BLaER1 treated with 17β-estradiol and CSF1 and Interleukin-3, amounts not matched to agents 10 nM and 100 nM (cell line): ENCODE data around the gene APOL6.

Experiments
- H3K27ac ChIP-seq, 11 experiments: shearing (Covaris generic); formaldehyde crosslinking; 2 replicates each; pipeline ENCODE4 v1.8.1; 2022
- H3K27me3 ChIP-seq, 11 experiments: shearing (Covaris generic); formaldehyde crosslinking; 2 replicates each; pipeline ENCODE4 v1.8.1; 2022
- H3K36me3 ChIP-seq, 11 experiments: shearing (Covaris generic); formaldehyde crosslinking; 2 replicates each; pipeline ENCODE4 v1.8.1; 2022
- H3K4me1 ChIP-seq, 10 experiments: shearing (Covaris generic); formaldehyde crosslinking; 2 replicates each; pipeline ENCODE4 v1.8.1; 2022
- H3K4me2 ChIP-seq, 11 experiments: shearing (Covaris generic); formaldehyde crosslinking; 2 replicates each; pipeline ENCODE4 v1.8.1; 2022
- H3K4me3 ChIP-seq, 10 experiments: shearing (Covaris generic); formaldehyde crosslinking; 2 replicates each; pipeline ENCODE4 v1.8.1; 2022
- H3K9ac ChIP-seq, 11 experiments: shearing (Covaris generic); formaldehyde crosslinking; 2 replicates each; pipeline ENCODE4 v1.8.1; 2022
- H3K9me3 ChIP-seq, 11 experiments: shearing (Covaris generic); formaldehyde crosslinking; replicated peaks in 1 of 11; 2 replicates each; pipeline ENCODE4 v1.8.1; 2022
- H4K20me1 ChIP-seq, 11 experiments: shearing (Covaris generic); formaldehyde crosslinking; 2 replicates each; pipeline ENCODE4 v1.8.1; 2022
- Cebpa-rat ChIP-seq, 11 experiments: shearing (Covaris generic); IDR thresholded peaks; 2 replicates each; pipeline ENCODE4 v1.8.1; 2022

Gene APOL6

DNA sequence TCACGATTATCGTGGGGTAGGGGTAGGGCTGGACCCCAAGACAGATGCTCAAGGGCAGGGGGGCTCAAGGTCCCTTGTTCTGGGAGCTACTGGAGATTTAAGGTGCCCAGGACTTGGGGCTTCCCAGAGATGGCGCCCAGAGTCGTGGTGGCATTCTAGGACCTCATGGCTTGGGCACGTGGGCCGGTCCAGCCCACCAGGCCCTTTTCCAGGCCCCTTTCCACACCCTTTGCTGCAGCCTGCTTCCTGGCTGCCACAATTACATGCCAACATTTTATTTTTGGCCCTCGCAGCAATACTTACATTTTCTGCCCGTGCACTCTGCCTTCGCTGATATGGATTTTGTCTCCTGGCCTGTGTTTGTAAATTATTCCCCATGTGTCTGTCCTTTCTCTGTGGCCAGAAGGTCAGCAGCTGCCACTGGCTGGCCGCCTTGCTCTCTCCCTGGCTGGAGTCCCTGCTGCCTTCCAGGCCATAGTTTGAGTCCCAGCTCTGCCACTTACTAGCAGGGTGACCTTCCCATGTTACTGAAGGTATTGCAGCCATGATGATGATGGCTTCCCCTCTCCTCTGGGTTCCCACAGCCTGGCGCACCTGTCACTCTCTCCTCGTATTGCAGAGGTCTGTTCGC is 42.3 kb upstream of the APOL6 start:
- no peaks in the 10 kb centered on the region for H3K36me3 ChIP-seq
- no peaks in the 10 kb centered on the region for H3K27me3 ChIP-seq
- no peak for TF ChIP-seq Cebpa-rat (IDR thresholded peaks at IDR 0.05)
- no peaks in the 10 kb centered on the region for H4K20me1 ChIP-seq
- H3K4me1 ChIP-seq: peaks cover 40 to 100% (median 81%) of the 10 kb centered on the region in 10 experiments
- peak overlapping the region in 2 of 11 experiments; percentile 6 to 31; a peak in 2 of 22 replicates for H3K9ac ChIP-seq
- H3K4me2 ChIP-seq: peak overlapping the region in 9 of 11 experiments; percentile 2 to 90 (median 80); a peak in 12 of 22 replicates
- H3K27ac ChIP-seq: peak overlapping the region in 8 of 11 experiments; percentile 14 to 71 (median 50); a peak in 12 of 22 replicates
- no peaks in the 10 kb centered on the region for H3K9me3 ChIP-seq
- H3K4me3 ChIP-seq: no peak overlapping the region

DNA sequence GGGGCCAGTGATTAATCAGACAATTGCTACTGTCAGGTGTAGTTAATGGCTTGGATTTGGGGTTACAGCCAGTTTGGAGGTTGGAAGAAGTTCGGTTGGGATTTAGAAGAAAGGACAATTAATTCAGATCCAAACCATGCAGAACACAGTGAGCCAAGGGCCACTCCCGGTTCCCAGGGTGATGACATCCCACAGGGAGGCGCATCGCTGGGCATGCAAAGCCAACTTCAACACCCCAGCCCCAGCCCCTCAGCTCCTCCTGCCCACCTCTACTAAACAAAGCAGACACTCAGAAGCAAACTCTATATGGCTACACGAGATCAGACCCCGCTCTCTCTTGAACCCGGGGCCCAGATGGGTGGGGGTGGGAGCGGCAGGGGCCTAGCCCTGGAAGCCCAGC is 41.3 kb upstream of the APOL6 start:
- no peaks in the 10 kb centered on the region for H4K20me1 ChIP-seq
- peaks cover 50 to 100% (median 83%) of the 10 kb centered on the region in 10 experiments for H3K4me1 ChIP-seq
- no peaks in the 10 kb centered on the region for H3K36me3 ChIP-seq
- H3K9me3 ChIP-seq: no peaks in the 10 kb centered on the region
- peak overlapping the region in 2 of 11 experiments; percentile 1 to 69; a peak in 1 of 22 replicates for H3K27ac ChIP-seq
- no peak overlapping the region for H3K4me3 ChIP-seq
- no peaks in the 10 kb centered on the region for H3K27me3 ChIP-seq
- no peak overlapping the region for H3K9ac ChIP-seq
- H3K4me2 ChIP-seq: peak overlapping the region in 3 of 11 experiments; percentile 81 to 90 (median 86); a peak in 4 of 22 replicates
- no peak for TF ChIP-seq Cebpa-rat (IDR thresholded peaks at IDR 0.05)

DNA sequence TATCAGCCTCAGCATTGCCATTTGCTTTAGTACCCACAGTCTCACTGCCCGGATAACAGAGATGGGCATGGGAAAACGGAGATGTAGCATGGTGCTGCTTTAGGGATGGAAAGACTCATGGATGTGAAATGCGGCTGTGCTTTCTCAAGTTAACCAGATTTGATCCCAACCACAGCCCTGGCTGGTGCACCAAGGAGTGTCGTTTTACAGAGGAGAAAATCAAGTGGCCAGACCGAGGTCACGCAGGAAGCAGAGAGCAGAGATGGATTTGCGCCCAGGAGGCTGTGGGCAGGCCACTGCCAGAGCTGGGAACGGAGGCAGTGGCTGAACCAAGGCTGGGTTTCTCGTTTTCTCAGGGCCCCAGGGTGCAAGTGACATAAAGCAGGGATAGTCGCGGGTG is 40.2 kb upstream of the APOL6 start:
- H3K4me1 ChIP-seq: peaks cover 62 to 100% (median 84%) of the 10 kb centered on the region in 10 experiments
- no peaks in the 10 kb centered on the region for H3K27me3 ChIP-seq
- no peaks in the 10 kb centered on the region for H4K20me1 ChIP-seq
- no peaks in the 10 kb centered on the region for H3K36me3 ChIP-seq
- no peaks in the 10 kb centered on the region for H3K9me3 ChIP-seq
- H3K4me2 ChIP-seq: peak overlapping the region; percentile 14 to 90 (median 79); a peak in 20 of 22 replicates
- no peak for TF ChIP-seq Cebpa-rat (IDR thresholded peaks at IDR 0.05)
- no peak overlapping the region for H3K4me3 ChIP-seq
- no peak overlapping the region for H3K9ac ChIP-seq
- peak overlapping the region in 3 of 11 experiments; percentile 24 to 87 (median 85); a peak in 4 of 22 replicates for H3K27ac ChIP-seq

DNA sequence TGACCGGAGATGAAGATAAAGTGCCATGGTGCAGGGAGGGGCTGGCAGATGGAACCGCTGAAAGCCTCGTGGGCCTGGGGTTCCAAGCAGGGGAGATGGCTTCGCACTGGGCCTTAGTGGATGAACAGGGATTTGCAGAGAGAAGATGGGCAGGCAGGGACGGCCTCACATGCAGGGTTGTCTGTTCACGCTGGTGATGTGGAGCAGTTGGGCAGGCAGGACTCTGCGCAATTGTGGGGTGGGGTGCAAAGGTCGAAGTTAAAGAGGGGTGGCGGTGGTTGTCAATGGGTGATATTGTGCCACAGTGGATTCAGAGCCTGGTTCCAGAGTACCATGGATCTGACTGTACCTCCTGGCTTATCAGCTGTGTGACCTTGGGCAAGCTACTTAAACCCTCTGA is 39.0 kb upstream of the APOL6 start:
- Histone ChIP-seq H3K27ac (peak overlapping the region in 4 of 11 experiments; percentile 16 to 87 (median 82); a peak in 6 of 22 replicates), H3K36me3 (no peaks in the 10 kb centered on the region), H3K27me3 (no peaks in the 10 kb centered on the region), H3K4me3 (no peak overlapping the region), H3K4me2 (peak overlapping the region in 10 of 11 experiments; percentile 7 to 90 (median 80); a peak in 18 of 22 replicates), H3K9ac (no peak overlapping the region), H3K4me1 (peaks cover 52 to 100% (median 88%) of the 10 kb centered on the region in 10 experiments), H4K20me1 (no peaks in the 10 kb centered on the region), H3K9me3 (no peaks in the 10 kb centered on the region)
- TF ChIP-seq Cebpa-rat (IDR thresholded peaks at IDR 0.05): no peak

DNA sequence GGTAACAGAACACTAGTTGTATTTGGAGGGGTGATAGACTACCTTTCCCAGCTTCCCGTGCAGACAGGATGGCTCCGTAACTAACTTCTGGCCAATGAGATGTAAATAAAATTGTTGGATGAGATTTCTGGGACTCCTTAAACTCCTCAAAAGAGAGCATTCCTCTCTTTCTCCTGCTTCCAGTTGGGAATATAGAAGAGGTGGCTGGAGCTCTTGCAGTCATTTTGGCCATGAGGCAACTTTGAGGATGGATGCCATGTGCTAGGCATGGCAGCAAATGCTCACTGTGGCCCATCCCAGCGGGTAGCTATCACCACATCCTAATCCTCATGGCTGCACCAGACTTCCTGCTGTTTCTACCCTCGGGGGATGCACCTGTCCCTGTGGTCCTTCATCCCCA is 38.5 kb upstream of the APOL6 start:
- no peaks in the 10 kb centered on the region for H3K36me3 ChIP-seq
- no peaks in the 10 kb centered on the region for H4K20me1 ChIP-seq
- H3K9ac ChIP-seq: no peak overlapping the region
- H3K4me2 ChIP-seq: peak overlapping the region in 9 of 11 experiments; percentile 73 to 90 (median 81); a peak in 17 of 22 replicates
- no peaks in the 10 kb centered on the region for H3K9me3 ChIP-seq
- H3K27me3 ChIP-seq: no peaks in the 10 kb centered on the region
- no peak for TF ChIP-seq Cebpa-rat (IDR thresholded peaks at IDR 0.05)
- H3K4me1 ChIP-seq: peaks cover 47 to 100% (median 85%) of the 10 kb centered on the region in 10 experiments
- no peak overlapping the region for H3K4me3 ChIP-seq
- peak overlapping the region in 5 of 11 experiments; percentile 1 to 87 (median 83); a peak in 5 of 22 replicates for H3K27ac ChIP-seq

DNA sequence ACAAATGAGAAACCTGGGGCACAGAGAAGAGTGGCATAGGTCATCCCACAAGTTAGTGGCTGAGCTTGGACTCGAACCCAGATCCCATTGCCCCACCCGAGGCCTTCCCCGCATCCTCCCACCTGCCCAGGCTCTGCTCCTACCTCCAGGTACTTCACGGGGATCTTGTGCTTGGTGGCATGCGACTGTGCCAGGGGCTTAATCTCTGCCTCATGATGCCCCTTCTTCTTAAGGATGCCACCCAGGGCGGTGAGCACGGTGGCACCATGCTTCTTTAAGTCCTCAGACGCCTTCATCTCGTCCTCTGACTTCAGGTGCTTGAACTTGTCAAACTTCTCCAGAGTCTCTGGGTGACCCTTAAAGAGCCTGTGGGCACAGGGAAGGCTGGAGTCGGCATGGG is 37.5 kb upstream of the APOL6 start:
- H3K27me3 ChIP-seq: no peaks in the 10 kb centered on the region
- H3K36me3 ChIP-seq: no peaks in the 10 kb centered on the region
- H4K20me1 ChIP-seq: no peaks in the 10 kb centered on the region
- peak overlapping the region in 9 of 11 experiments; percentile 73 to 90 (median 81); a peak in 17 of 22 replicates for H3K4me2 ChIP-seq
- peak overlapping the region in 6 of 11 experiments; percentile 62 to 76 (median 68); a peak in 7 of 22 replicates for H3K9ac ChIP-seq
- TF ChIP-seq Cebpa-rat (IDR thresholded peaks at IDR 0.05): no peak
- no peak overlapping the region for H3K4me3 ChIP-seq
- no peaks in the 10 kb centered on the region for H3K9me3 ChIP-seq
- H3K27ac ChIP-seq: peak overlapping the region in 8 of 11 experiments; percentile 74 to 87 (median 80); a peak in 17 of 22 replicates
- H3K4me1 ChIP-seq: peaks cover 44 to 100% (median 85%) of the 10 kb centered on the region in 10 experiments

DNA sequence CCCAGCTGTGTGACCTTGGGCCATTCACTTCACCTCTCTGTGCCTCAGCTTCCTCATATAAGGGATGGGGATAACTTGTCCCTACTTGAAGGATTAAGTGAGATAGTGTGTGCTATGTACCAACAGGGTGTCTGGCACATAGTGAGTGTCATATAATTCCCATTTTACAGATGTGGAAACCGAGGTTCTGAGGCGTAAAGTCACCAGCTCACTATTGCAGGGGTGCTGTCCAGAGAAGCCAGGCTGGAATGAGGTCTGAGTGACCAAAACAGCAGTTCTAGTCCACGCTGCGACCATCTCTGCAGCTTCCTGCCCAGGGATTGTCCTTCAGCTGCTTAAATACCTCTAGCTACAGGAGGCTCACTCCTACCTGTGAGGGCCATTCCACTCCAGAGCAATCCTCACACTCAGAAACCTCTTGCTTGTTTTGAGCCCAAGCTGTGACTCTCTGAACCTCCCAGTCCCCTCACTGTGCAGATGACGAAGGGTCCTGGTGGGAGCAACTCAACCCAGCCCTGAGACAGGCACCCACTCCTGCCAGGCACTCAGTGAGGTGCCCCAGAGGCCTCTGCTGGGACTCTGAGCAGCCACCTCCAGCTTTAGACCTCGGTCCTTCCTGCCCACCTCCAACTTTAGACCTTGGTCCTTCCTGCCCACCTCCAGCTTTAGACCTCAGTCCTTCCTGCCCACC is 36.9 kb upstream of the APOL6 start:
- peak overlapping the region in 10 of 11 experiments; percentile 6 to 76 (median 63); a peak in 16 of 22 replicates for H3K9ac ChIP-seq
- no peak for TF ChIP-seq Cebpa-rat (IDR thresholded peaks at IDR 0.05)
- H3K4me1 ChIP-seq: peaks cover 44 to 100% (median 87%) of the 10 kb centered on the region in 10 experiments
- peak overlapping the region; percentile 70 to 90 (median 79) for H3K4me2 ChIP-seq
- H3K4me3 ChIP-seq: peak overlapping the region in 4 of 10 experiments; percentile 1 to 35 (median 9); a peak in 3 of 20 replicates
- H4K20me1 ChIP-seq: no peaks in the 10 kb centered on the region
- H3K9me3 ChIP-seq: no peaks in the 10 kb centered on the region
- H3K27me3 ChIP-seq: no peaks in the 10 kb centered on the region
- peak overlapping the region in 9 of 11 experiments; percentile 57 to 87 (median 80); a peak in 18 of 22 replicates for H3K27ac ChIP-seq
- no peaks in the 10 kb centered on the region for H3K36me3 ChIP-seq

DNA sequence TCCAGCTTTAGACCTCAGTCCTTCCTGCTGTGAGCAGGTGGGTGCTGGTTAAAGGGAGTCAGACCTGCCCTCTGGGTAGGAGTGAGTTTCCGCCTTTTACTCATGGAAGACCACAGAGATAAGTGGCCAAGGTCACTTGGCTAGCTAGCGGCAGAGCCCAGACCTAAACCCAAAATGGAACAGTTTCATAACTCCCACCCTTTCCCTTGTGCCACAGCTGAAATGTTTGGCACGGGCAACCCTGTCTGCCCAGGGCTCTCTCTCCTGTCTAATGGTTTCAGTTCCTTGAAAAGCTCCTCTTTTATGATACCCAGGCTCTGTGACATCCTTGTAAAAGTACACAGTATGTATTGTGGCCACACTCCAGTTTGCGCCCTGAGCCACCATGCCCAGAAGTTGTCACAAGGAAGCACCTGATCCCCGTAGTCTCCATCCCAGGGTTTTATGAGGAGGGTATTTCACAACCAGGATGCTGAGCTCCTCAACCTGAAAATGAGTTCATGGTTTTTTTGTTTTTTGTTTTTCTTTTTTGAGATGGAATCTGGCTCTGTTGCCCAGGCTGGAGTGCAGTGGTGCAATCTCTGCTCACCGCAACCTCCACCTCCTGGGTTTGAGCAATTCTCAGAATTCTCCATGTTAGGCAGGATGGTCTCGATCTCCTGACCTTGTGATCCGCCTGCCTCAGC is 36.2 kb upstream of the APOL6 start:
- H3K4me1 ChIP-seq: peaks cover 45 to 100% (median 93%) of the 10 kb centered on the region in 10 experiments
- peak overlapping the region; percentile 70 to 90 (median 79) for H3K4me2 ChIP-seq
- no peaks in the 10 kb centered on the region for H3K36me3 ChIP-seq
- peak overlapping the region in 10 of 11 experiments; percentile 6 to 76 (median 63); a peak in 16 of 22 replicates for H3K9ac ChIP-seq
- peak overlapping the region in 9 of 11 experiments; percentile 57 to 87 (median 80); a peak in 18 of 22 replicates for H3K27ac ChIP-seq
- no peaks in the 10 kb centered on the region for H4K20me1 ChIP-seq
- H3K4me3 ChIP-seq: peak overlapping the region in 4 of 10 experiments; percentile 1 to 35 (median 9); a peak in 3 of 20 replicates
- peak in 8 of 11 experiments; percentile 40 to 90 (median 80); a peak in 15 of 22 replicates for TF ChIP-seq Cebpa-rat (IDR thresholded peaks at IDR 0.05)
- no peaks in the 10 kb centered on the region for H3K27me3 ChIP-seq
- no peaks in the 10 kb centered on the region for H3K9me3 ChIP-seq
